Loucy (cell line): ENCODE data around the gene CLSTN2.

Experiments used
- EZH2phosphoT487 ChIP-seq: fragments of 200-600 bp; IDR thresholded peaks from 2 replicates; pipeline ENCODE4 v1.6.1; 2018; ENCODE audit warnings: antibody characterized with exemption, mild to moderate bottlenecking, moderate library complexity, borderline replicate concordance
- TF ChIP-seq, protein P1 (sequence below): fragments of 200-600 bp; sonication (generic); conservative IDR thresholded peaks from 2 replicates; pipeline ENCODE4 v1.5.1; 2014; ENCODE audit warnings: mild to moderate bottlenecking, antibody characterized with exemption, low read length

DNA sequence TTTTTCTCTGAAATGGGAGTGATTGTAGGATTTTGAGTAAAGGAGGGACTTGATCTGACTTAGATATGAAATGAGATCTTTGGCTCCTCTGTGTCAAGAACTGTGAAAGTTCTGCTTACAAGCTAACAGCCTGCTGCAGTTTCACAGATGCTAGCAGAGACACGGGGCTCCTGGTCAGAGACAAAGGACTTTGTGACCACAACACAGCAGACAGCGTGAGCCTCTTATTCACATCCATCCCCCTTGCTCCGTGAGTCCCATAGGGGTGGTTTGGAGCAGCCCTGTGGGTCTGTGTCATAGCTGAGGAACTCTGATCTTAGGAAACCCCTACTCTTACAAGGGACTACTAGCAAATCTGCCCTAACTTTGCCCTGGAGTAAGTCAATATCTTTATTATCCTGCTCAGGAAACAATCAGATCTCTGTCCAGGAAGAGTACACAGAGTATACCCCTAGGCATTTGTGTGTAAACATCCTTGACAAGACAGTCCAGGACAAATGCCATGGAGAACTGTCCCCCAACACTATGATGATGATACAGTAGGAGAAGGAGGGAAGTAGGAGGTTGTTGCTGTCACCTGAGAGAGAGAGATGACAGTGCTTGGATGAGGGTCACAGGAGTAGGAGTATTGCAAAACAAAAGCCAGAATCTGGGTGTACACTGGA lies 80.0 kb downstream of the CLSTN2 start:
- TF ChIP-seq, protein P1, sequence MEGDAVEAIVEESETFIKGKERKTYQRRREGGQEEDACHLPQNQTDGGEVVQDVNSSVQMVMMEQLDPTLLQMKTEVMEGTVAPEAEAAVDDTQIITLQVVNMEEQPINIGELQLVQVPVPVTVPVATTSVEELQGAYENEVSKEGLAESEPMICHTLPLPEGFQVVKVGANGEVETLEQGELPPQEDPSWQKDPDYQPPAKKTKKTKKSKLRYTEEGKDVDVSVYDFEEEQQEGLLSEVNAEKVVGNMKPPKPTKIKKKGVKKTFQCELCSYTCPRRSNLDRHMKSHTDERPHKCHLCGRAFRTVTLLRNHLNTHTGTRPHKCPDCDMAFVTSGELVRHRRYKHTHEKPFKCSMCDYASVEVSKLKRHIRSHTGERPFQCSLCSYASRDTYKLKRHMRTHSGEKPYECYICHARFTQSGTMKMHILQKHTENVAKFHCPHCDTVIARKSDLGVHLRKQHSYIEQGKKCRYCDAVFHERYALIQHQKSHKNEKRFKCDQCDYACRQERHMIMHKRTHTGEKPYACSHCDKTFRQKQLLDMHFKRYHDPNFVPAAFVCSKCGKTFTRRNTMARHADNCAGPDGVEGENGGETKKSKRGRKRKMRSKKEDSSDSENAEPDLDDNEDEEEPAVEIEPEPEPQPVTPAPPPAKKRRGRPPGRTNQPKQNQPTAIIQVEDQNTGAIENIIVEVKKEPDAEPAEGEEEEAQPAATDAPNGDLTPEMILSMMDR, result no peak
- no peak for TF ChIP-seq EZH2phosphoT487
